EL (cell line): ENCODE data around the gene ARID1A.

Experiments used
- DNase-seq: peaks from one replicate; pipeline ENCODE4 v3.0.0-alpha.2; 2016

The ARID1A gene

DNA sequence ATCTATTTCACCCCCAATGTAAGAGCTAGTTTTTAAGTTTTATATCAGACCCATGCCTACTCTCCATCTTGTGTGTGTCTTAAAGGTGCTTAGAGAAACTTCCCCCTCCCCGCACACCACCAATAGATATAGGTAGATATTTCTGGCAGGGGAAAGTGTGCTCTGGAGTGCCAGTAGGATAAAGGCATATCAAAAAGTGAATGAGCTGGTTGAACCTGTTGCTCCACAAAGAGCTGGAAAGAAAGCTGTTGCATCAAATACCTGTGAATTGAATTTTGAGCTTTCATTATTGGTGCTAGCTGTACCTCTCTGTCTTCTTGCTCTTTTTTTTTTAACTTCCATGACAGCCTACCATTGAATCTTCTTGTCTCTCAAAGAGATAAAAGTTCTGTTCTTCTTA is 32.8 kb downstream of the ARID1A start:
- DNase-seq = no peak

DNA sequence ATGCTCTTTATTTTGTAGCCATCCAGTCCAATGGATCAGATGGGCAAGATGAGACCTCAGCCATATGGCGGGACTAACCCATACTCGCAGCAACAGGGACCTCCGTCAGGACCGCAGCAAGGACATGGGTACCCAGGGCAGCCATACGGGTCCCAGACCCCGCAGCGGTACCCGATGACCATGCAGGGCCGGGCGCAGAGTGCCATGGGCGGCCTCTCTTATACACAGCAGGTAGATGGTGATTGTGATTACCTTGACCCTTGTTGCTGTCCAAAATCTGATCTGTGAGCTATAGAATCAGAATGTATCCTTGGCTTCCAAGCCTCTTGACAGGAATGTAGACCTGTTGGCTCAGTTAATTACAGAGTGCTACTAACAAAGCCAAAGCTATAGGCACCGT is 33.8 kb downstream of the ARID1A start:
- DNase-seq = no peak

DNA sequence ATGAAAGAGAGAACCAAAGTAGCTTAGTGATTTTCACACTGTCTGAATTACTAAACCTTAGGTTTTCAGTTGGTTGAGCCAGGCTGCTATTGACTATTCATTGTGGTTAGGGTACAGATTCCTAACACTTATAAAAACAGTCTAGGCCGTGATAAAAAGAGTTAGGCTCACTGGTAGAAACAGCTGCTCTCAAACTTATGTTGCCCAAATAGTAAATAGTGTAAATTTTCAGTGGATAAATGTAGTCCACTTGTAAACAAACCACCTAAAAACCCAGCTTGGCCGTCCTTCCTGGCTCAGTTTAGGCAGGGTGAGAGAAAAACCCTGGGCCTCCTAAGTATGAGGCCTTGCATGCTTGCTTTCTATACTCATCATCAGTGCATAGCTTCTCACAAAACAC is 34.9 kb downstream of the ARID1A start:
- DNase-seq = no peak

DNA sequence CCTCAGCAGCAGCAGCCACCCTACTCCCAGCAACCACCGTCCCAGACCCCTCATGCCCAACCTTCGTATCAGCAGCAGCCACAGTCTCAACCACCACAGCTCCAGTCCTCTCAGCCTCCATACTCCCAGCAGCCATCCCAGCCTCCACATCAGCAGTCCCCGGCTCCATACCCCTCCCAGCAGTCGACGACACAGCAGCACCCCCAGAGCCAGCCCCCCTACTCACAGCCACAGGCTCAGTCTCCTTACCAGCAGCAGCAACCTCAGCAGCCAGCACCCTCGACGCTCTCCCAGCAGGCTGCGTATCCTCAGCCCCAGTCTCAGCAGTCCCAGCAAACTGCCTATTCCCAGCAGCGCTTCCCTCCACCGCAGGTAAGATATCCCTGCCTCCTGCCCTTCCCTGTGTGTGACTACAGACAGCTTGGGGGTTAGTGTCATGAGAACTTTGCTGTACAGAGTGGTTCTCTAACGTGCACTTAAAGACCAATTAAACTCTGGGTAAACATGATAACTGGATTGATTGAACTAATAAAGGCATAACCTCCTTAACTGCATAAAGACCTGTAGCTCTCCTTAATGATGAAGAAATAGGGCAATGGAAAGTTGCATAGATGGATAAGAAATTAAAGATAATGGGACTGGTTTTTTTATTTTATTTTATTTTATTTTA is 35.6 kb downstream of the ARID1A start:
- no peak for DNase-seq

DNA sequence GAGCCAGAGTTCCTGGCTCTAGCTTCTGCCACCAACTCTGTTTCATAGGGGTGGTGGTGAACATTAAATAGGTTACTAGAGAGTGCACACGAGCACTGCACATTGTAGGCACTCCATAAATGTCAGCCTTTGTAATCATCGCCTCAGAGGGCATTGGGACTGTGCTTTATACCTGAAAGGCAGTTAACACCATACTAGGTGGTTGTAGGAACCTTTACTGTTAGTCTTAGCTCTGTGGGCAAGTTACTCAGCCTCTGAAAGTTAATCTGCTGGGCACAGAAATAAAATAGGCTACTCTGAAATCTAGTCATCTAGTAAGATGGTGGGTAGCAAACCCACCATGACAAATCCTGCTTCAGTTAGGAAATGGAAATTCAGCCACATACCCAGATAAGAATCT is 37.6 kb downstream of the ARID1A start:
- DNase-seq = no peak

DNA sequence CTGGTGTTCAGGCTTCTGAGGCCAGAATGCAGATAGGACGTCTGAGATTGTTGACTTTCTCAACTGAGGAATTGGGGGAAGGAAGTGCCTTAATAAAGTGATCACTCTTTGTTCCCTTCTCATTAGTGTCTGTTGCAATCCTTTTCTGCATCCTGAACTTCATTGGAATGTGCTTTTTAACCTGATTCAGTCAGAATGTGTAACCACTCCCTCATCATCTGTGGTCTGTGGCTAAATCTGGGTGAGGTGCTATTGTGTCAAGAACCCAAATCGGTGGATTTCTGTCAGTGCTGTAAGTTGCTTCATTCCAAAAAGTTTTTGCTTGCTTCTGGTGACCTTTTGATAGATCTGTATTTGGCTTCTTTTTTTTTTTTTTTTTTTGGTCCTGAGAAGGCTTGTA is 38.2 kb downstream of the ARID1A start:
- DNase-seq = peak; percentile 79

DNA sequence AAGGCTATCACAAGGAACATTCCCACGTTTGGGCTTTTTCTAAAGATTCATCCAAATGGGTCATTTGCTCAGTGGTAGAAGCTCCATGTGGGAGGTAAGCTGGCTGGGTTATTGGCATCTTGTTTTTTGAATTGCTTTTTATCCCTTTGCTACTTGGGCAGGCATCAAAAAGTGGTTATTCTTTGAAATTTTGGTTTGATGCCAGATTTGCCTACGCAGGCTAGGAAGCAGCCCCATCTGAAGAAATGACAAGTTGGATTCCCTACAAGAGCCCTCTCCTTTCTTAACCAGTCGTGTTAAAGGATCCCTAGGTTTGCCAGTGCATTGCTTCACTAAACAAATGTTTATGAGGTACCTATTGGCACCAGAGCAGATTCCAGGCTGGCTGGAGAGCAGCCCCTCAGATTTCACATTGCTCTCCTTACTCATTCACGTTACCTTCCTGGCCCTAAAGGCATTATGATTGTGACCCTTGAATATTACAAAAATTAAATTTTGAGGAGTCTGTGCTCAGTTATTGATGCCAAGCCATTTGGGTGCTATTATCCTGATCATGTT is 38.8 kb downstream of the ARID1A start:
- DNase-seq = no peak

DNA sequence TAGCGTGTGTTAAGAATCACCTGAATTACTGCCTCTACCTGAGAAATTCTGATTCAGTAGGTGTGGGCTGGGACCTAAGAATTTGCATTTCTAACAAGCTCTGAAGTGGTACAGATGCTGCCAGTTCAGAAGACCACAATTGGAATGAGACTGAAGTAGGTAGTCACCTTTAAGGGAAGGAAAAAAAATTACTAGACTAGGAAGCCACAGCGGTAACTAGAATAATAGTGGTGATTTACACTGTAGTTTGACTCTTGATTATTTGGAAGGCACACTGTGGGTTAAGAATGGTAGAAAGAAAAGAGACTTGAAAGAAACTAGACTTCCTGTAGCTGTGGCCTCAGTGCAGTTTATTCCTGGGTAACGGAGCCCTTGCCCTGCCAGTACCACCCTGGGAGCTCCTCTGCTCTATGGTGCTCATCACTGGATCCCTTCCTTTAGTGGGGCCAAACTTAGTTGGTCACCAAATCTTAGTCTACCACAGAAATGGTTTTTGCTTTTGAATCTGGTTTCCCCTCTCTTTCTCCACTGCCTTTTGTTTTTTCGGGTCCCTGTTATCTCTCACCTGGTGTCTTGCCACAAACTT is 43.6 kb downstream of the ARID1A start:
- DNase-seq = no peak

DNA sequence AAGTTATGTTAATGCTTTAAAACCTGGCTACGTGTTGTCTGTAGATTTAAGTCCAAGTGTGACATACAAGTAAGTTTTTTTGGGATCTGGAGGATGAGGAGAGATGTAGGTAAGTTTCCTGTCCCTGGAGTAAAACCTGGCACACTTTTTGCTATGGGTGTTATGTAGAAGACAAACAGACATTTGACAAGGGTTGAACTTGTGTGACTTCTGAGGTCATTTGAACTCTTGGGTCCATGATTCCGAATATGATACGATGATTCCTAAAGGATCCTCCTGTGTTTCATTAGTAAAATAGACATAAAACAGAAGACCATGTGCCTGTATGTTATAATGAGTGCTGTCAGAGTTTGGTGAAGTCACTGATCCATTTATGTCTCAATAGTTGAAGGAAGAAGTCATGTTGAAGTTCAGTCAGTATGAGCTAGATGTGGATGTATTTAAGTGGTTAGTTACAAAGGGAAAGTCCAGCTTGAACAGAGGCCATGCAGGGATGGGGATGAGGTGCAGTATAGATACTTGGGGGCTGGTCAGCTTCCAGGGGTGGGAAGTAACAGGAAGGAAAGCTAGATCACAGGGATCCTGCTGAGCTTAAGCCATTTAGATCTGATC is 44.3 kb downstream of the ARID1A start:
- no peak for DNase-seq

DNA sequence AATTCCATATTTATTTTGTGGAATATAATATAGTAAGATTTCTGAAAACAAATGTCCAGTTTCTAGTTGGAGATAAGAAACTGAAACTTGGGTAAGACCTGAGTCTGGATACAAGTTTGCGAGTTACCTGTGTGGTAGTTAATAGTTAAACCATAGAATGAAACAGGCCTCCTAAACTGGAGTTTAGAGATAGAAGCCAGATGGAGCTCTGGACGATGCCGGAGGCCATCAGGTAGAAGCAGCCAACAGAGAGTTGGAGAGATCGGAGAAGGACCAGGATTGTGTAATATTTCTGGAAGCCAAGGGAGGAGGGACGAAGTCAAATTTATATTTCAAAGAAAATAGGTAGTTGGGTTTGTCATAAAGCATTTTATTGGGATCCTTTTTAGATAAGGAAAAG is 45.1 kb downstream of the ARID1A start:
- no peak for DNase-seq

DNA sequence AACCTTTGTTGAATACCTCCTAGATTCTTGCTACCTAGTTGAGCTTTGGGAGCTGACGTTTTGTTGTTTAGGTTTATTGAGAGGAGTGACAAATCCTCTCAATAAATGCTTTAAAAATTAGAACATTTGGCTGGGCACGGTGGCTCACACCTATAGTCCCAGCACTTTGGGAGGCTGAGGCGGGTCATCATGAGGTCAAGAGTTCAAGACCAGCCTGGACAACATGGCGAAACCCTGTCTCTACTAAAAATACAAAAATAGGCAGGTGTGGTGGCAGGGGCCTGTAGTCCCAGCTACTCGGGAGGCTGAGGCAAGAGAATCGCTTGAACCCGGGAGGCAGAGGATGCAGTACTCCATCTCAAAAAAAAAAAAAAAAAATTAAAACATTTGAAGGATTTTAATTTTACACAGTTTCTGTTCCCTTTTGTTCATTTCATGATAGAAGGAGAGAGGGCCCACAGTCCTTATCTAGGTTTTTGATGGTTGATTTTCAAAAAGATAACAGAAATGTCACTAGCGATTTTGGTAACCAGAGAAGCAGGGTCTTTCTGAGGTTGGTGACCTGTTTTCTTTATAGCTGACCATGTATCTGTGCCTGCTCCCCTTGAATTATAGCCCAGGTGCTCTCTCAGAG is 47.7 kb downstream of the ARID1A start:
- no peak for DNase-seq

DNA sequence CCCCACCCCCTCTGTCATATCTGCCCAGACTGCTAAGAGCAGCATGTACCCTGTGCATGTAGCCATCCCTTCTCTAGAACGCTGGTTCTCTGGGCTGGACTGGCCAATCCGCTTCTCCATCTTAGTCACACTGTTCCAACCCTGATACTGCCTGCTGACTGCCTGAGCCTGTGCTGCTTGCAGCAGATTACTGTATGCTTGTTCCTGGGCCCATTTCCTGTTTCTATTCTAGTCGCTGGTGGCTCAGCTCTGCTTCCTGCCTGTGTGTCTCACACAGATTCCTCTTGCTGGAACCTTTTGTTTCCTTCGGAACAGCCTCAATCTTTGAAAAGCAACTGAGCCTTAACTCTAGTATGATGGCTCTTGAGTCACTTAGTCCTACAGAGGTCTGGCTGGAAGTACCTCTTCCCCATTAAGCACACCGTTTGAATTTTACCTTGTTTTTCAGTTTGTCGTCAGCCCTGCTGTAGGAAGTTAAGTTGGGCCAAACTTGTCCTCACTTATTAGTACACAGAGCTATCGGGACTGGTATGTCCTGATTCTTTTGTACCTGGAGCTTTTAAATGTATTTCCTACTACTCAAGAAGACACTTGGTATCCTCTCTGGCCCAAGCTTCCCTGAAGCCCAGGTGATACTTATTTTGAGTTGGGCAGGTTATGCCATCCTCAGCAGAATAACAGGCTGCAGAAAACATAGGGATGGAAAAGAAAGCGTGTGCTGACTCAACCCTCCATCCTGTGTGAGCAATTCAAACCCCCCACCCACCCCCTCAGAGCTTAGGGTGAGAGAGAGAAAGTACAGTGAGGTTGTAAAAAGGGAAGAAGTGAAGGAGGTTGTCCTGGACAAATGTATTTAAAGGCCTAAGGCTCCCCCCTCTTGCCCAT is 48.5 kb downstream of the ARID1A start:
- DNase-seq = peak; percentile 94

DNA sequence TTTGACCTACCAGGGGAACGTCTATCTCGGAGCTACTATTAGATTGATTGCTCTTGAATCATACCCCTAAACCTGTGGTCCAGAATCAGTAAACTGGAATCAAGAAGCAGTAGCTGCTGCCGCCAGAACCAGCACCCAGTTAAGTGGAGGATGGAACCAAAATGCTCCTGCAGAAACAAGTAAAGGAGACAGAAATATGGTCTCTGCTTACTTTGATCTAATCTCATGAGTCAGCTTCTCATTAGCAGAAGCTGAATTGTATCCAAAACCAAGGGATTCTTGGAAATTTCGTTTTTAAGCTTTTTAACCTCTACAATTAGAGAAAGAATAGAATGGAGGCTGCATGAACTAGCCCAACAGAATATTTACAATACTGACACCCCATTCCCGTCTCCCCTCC is 49.4 kb downstream of the ARID1A start:
- no peak for DNase-seq

DNA sequence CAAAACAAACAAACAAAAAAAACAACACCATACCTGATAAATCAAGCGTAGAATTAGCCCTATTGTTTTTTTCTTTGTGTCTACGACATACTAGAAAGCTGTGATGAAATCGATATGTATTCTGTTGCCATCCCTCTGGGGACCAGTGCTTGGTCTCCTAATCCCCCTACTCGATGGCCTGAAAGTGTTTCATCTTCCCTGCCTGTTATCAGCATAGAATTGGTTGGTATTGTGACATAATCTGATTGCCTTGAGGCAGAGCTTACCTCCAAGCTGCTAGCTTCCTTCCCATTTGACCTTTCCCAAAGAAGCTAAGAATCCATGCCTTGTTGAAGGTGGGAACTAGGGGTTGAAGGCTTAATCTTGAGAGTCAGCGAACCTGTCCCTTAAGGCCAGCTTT is 51.2 kb downstream of the ARID1A start:
- DNase-seq = no peak

DNA sequence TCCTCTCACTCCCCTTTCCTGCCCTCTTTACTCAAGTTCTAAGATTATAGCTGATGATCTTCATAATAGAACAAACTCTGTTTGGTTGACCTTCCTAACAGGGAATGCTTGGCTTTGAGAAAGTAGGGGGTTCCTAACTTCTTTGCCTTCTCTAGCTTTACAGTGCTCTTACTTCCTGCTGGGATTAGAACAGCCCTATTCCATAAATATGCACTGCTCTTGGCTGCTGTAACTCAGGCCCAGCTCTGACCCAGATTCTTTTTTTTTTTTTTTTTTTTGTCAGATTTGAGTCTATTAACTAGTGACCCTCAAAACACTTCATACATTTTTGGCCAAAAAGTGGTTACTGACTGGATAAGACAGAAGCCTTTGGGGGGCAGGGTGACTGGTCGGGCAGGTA is 52.5 kb downstream of the ARID1A start:
- DNase-seq = no peak

DNA sequence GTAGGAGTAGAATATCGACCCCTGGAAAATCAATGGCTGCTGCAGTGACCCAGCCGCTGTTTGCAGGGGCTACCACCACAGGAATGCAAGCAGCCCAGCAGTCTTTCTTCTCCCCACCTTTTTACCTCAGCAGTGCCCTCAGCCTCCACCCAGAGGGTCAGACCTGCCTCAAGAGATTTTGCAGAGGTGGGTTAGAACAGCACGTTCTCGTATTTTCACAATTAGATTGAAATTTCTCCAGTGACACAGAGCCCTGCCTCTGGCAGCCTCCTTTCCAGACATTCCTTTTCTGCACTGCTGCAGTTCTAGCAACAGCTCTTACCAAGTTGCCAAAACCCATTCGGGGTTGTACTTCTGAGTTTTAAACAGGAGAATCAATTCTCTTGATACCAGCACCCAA is 53.6 kb downstream of the ARID1A start:
- no peak for DNase-seq

DNA sequence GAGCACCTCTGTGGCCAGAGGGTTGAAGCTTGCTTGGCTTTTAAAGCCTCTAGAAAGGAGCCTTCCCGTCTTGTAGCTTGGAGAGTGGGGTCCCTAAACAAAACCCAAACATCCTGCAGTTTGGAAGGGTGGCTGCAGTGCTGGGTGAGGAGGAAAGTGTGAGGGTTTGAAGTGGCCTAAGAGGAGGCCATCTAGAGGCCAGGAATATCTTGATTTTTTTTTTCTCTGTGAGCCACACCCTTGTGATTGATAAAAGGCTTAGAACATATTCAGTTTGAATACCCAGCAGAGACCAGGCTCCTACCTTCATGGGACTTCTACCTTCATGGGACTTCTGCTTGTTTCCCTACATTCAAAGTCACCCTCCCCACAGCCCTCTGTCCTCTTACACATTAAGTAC is 54.6 kb downstream of the ARID1A start:
- no peak for DNase-seq

DNA sequence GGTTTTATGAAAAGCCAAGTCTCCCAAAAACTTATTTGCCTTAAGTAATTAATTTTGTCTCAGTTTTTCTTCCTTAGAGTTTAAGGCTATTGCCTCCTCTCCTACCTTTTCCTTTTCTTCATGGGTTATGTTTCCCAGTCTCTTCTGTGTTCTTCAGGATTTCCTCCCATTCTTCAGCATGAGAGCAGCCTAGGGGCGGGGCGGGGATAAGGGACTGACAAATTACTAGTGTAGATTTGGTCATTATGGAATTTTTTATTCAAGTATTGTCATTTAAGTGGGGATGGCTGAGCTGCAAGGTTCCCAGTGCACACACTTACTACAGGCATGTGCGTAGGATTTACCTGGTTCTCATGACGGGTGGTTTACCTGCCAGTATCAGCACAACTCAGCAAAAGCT is 56.7 kb downstream of the ARID1A start:
- DNase-seq = no peak

DNA sequence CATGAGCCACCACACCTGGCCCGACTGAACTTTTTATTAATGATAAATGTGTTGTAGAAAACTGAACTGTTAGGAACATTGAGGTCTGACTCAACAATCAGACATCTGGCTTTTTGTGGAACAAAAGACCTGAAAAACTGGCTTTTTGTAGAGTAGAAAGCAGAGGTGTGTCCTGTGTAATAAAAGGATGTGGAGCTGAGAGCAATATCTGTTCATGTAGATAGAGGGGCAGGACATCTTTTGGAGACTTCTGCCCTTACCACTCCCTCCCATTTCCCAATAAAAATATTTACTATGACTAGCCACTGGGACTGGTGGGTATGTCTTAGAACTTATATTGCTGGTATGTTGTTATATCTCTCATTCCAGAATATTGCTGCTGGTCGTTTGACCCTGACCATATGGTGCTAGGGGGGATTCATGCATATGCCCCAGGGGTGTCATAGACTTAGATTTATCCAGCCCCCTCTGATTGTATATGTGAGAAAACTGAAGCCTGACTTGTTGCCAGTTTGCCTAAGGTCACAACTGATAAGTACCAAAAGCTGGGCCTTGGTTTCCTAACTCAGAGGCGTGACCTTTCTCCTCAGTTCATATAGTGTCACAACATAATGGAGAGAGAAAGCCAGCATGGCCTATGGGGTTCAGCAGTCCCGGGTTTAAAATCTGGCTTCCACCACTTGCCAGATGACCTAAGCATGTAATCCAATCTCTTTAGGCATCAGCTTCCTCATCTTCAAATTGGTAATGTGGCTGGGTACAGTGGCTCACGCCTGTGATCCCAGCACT is 58.5 kb downstream of the ARID1A start:
- no peak for DNase-seq

DNA sequence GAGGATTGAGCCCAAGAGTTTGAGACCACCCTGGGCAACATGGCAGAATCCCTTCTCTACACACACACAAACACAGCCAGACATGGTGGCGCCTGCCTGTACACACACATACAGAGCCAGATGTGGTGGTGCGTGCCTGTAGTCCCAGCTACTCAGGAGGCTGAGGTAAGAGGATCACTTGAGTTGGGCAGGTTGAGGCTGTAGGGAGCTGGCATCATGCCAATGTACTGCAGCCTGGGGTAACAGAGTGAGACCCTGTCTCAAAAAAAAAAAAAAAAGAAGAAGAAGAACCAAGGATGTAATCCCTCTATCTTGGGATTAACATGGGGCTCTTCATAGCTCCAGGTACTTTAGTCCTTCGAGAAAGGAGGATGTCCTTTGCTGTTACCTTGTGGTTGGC is 62.5 kb downstream of the ARID1A start:
- DNase-seq = no peak

DNA sequence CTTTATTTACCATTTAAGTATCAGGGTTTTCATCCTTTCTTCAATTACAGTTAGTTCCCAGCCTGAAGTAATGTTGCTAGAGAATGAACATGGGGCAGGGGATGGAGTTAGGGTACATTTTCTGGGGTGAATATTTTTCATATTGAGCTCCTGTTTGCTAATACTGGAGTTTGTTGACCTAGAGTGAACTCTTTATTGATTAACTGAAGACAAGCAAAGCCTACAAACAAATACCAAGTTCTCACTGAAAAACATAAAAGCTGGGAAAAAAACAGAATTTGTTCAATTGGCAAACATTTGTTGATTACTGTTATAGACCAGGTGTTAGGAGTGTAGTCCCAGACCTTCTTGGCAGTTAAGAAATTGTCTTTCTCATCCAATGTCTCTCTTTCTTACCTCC is 63.7 kb downstream of the ARID1A start:
- DNase-seq = no peak

DNA sequence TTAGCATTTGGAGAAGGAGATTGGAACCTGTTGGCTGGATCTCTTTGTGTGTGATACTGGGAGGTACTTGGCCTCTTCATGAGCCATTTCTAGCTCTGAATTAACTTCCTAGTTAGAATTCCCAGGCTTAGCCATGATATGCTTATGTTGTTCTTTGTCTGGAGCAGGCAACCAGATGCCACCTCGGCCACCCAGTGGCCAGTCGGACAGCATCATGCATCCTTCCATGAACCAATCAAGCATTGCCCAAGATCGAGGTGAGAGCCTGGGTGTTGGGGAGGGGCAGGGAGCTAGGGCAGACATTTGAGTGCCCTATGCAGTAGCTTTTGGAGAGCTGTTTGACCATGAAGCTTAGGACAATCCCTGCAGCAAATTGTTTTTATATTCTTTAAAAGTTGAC is 65.4 kb downstream of the ARID1A start:
- no peak for DNase-seq
